IPS DF 4.7 (cell line): Measurements from ENCODE around the gene EIF4EBP2.

Source experiments
- DNase-seq: peaks from one replicate; pipeline ENCODE4 v3.0.0-alpha.2; 2013; ENCODE audit warnings: low spot score; ENCODE audit errors: extremely low read depth

Gene EIF4EBP2

DNA sequence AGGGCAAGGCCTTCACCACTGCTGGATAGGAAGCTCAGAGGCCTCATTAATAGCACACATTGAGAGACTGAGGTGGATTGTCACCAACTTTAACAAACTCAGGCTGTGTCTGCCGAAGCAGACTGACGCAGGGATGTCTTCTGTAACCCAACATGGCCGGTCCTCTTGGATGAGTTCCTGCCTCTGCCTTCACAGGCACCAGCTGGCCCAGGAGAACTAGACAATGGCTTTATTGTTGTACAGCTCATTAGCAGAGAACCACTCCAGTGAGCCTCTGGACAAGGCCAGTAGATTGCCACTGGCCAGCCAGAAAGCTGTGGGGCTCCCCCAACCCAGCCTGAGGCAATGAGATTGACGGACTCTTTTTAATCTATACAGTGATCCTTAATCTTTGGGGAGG is 28.2 kb downstream of the EIF4EBP2 start:
- DNase-seq, result no peak

DNA sequence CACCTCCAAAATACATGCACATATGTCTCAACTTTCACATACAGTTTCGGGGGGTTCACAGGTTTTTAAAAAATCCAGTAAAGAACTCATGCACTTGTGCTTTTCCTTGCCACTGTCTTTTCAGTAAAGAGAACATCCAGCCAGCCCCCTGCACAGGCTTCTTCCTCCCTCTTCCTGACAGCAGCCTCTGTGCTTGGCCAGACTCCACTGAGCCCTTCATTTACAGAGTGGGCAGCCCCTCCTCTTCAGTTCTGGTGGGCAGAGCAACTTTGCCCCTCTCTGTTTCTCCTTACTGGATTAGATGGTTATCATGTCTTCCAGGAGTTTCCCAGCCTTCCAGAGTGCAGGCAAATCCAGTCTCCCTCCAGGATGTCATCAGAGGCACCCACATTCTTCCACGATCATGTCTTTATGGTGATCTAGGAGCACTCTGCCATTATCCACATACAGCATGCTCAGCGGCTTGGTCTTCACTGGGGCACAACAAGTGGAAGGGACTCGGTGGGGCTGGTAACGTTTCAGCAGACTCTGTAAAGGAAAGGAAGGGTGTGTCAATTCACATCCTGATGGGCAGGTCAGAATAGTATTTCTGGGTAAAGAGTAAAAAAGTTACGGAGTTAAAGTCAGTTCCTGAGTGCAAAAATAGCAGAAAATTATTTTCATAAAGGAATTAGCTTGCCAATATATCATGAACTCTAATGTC is 28.8 kb downstream of the EIF4EBP2 start:
- DNase-seq, result no peak

DNA sequence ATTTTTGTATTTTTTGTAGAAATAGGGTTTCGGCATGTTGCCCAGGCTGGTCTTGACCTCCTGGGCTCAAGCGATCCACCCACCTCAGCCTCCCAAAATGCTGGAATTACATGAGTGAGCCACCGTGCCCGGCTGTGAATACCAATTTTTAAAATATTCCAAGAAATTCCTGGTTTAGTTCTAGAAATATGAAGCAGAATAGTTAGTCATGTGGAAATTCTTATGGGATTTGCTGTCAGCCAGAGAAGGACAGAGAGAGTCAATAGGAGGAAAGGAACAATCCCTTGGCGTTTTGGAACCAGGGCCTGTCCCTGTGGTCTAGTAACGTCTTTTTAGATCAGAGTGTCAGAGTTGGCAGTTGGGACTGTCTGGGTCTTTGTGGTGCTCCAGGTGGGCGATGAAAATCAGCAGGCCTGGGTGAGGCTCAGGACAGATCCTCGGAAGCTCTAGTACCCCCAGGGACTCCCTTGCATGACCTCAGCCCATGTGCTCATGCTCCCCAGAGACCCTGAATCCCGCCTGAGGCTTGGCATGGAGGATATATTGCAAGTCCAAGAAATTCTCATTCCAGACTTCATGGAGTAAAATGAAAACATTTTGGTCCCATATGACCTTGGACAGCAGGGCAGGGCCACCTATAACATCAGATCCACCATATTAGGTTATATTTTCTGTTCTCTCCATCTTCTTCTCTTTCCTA is 29.8 kb downstream of the EIF4EBP2 start:
- DNase-seq, result no peak

DNA sequence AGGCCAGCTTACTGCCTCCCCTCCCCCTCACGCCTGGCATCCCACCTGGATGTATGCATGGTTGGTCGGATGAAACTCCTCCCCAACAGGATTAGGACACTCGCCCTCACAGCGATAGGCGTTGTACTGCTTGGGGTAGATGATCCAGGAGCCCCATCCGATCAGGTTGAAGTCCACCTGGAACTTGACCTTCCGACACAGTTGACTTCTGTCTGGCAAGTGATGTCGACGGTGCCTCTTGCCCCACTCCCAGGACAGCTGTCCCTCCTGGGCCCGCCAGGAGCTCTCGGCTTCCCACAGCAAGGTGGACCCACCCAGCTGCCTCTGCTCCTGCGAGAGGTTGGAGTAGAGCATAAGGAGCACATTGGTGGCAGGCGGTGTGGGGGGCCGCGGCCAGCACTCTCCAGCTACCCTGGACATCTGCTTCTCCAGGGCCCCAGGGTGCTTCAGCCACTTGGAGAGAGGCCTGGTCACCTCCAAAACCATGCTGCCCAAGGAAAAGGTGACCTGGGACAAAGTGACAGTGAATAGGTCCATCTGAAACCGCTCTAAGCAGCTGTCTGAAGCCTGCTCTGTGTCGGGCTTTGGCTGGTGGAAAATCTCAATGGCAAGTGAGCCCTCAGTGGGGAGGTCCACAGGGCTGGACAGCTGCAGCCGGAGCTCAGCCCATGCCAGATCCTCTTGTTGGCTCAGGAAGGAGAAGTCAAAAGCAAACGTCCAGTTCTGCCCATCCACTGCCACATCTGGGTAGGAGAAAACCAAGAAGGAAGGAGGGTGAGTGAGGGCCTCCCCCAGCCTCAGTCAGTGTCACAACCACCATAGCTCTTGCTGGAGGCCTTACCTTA is 31.5 kb downstream of the EIF4EBP2 start:
- no peak for DNase-seq

DNA sequence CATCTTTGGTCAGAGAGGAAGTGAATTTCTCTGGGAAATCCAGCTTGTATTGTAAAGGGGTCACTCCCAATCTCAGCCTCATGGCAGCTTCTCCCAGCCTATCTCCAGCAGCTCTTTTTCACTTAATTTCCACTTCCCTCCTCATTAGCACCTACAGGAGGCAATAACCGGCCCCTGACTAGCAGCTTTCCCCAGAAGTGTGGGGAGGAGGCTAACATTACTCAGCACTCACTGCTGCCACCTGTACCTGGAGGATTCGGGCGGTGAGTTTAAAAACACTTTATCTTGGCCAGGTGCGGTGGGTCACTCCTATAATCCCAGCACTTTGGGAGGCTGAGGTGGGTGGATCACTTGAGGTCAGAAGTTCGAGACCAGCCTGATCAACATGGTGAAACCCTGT is 33.8 kb downstream of the EIF4EBP2 start:
- DNase-seq, result no peak

DNA sequence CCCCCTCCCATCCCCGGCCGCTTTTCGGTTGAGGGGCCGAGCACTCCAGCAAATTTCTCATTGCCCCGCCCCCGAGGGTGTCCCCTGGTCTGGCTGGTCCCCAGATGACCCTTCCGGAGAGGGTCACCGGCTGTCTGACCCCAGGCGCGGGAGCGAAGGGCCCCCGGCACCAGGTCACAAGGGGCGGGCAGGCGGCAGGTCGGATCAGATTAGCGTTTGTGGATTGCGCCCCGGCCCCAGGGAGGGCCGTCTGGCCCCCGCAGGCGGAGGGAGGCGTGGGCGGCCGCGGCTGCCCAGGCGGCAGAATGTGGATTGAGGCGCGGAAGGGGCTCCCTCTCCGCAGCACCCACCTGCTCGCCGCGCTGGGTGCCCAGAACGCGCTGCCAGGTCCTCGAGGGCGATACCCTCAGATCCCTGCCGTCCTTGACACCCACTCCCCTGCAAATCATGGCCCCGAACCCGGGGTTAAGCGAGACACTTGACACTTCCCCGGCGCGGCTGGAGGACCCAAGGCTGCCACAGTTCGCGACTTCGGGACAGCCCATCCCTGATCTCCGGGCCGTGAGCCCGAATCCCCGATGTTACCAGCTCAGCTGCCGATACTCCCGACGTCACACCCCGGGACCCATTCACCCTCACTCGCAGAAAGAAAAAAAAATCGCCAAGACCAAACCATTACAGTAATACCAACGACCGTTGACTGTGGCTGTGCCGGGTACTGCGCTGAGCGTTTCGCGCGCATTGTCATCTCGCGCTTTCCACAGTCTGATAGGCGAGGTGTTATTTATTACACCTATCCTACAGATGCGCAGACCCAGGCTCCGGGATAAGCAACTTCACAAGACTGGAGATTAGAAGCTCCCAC is 36.6 kb downstream of the EIF4EBP2 start:
- no peak for DNase-seq

DNA sequence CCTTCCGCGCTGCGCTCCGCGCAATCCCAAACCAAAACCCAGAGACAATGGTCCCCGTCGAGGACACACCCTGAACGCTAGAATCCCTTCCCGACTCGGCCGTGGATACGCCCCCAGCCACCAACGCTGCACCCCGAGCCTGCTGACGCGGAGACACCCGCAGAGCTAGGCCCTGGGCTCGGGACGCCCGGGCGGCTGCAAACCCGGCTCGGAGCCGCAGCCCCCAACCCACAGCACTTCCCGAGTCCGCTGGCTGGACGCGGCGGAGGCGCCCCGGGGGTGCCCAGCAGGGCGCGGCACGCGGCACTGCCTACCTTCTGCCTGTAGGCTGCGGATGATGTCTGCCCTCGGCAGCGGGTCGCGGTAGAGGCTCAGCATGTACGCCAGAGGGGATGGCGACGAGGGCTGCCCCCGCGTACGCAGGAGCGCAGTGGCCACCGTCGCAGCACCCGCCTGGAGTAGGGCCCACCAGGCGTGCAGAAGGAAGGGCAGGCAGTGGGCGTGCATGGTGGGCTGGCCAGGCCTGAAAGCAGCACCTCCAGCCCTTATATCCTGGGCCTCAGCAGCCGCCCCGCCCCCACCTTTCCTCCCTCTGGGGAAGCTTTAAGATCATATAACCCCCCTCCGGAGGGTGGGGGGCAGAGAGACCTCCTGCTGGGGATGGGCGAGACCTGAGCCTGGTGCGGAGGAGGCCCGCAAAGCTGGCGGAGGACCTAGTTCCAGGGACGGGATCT is 37.4 kb downstream of the EIF4EBP2 start, which contains the start of gene NODAL:
Gene NODAL, minus strand, starts transcription at position 521 of the 734 bp plus-strand sequence. Its CDS starts 14 bp downstream, at position 507.
- DNase-seq, result no peak

DNA sequence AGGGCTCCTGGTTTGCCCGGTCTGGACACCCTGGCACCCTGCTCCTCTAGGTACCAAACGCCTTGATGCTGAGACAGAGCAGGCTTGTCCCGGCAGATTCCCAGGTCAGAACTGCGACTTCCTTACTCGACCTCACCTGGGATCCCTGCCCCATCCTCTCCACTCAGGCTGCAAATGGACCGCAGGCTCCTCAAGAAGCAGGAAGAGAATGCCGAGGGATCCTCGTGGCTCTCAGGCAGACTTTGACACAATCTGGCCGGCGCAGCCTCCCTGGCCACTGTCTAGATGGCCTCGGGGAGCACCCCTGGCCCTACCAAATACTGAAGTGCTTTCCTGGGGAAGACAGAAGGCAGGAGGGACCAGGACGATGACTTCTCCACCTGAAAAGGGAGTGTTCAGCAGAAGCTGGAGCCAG is 38.0 kb downstream of the EIF4EBP2 start:
- no peak for DNase-seq

DNA sequence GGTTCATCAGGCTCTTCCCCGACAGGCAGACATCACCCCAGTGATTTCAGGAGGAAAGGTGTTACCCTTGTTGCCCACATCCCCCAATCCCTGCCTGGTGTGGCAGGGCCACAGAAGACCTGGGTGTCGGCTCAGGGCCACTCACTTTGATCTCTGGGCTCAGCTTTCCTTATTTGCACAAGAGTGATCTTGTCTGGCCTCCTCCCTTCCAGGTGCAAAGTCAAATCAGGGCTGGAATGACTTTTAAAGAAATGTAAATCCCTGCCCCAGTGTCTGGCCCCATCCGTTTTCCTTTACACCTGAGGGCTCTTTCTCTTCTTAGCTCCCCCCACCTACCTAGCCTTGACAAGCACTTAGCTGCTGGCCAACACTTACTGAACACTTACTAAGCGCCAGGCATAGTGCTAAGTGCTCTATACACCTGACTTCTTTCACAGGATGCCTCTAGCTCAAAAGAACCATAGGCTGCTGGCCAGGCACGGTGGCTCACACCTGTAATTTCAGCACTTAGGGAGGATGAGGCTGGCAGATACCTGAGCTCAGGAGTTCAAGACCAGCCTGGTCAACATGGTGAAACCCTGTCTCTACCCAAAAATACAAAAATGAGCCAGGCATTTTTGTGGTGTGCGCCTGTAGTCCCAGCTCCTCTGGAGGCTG is 38.5 kb downstream of the EIF4EBP2 start:
- peak; percentile 89 for DNase-seq

DNA sequence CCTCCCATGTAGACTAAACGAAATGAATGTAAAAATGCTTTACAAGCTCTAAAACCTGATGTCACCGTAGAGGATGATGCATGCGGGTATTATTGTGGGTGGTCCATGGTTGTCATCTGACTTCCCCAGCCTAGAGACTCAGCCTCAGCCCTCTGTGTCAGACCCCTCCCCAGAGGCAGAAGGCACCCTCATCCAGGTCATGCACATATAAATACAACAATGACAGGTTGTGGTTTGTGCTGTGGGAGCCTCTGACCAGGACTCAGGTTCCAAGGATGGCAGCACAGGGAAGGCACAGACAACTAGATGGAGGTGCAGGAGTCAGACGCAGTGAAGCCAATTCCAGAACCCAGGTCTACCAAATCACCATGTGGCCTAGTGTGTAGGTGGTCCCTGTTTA is 40.8 kb downstream of the EIF4EBP2 start:
- no peak for DNase-seq

DNA sequence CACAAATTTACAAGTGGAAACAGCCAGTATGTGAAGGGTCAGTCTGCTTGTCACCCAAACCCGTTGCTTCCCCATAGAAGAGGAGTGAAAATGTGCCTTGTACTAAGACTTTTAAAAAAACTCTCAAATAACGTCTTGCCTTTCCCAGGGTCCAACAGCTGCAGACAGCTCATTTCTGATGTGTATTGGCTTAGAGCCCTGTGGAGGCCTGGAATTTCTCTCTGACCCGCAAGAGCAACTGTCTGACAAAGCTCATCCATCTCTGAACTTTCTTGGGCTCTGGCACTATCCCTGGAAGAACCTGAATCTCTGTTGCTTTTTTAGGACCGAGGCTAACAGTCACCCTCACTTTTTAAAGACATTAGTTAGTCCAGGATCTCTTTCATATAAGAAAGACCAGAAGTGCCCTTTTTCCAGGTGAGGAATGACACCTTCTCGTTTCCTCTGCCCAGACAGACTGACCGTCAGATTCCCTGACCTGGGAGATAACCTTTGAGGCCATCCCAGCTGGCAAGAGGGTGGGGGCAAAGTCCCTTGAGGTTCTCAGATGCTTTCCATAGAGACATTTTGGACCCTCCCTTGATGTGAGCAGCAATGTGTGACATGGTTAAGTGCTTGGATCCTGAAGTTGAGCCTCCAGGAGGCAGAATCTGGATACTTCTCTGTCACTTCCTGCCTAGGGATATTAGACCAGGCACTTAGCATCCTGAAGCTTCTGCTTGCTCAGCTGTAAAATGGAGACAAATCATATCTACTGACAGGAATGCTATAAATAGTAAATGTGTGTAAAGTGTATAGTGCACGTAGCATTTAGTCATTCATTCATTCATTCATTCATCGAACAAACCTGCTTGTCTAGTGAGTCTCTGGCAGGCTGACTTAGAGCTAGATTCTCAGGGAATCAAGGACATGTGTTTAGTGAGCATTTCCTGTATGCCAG is 42.0 kb downstream of the EIF4EBP2 start:
- DNase-seq, result no peak

DNA sequence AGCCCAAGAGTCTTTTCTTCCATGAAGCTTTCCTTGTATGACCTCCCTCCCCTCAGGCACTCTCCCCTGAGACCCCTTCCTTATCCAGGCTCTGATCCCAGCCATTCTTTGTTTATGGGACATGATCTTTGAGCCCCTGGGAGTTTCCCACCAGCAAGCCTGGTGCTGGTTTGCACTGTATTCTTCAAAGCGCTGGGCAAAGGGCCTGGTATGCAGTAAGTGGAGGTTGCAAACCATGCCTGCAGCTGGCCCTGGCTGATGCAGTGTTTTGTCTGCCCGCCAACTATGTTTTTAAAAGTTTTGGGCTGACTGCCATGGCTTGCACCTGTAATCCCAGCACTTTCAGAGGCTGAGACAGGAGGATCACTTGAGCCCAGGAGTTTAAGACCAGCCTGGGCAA is 44.3 kb downstream of the EIF4EBP2 start:
- DNase-seq, result no peak

DNA sequence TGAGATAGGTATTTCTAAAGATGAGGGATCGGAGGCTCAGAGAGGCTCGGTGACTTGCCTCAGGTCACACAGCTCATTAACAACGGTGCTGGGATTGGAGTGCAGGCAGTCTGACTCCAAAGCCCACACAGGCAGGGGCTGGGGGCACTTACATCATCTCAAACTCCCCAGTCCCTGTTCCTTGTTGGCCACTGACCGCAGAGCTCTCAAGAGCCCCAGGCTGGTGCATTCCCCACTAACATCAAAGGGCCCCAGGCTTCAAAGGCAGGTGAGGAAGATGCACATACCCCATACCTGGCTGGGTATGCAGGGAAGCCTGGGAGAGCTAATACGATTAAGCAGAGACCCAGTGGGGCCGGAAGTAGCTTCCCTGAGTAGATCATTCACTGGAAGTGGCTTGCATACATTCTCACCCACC is 51.3 kb downstream of the EIF4EBP2 start:
- peak; percentile 90 for DNase-seq

DNA sequence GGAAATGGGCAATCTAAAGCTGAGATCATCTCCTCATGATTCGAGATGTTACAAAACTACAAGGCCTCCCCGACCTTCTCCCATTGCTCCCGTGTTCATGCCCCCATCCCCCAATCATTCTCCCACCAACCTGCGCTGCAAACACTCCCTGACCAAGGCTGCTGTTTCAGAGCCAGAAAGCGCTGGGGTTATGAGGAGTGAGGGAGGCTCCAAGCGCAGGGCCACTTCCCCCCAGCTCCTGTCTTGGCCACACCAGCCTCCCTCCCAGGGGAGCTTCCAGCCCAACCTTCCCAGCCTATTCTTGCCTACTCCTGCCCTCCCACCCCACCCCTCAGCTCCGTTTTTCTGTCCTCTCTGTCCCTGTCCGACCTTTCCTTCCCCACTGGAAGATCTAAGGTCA is 52.2 kb downstream of the EIF4EBP2 start:
- no peak for DNase-seq

DNA sequence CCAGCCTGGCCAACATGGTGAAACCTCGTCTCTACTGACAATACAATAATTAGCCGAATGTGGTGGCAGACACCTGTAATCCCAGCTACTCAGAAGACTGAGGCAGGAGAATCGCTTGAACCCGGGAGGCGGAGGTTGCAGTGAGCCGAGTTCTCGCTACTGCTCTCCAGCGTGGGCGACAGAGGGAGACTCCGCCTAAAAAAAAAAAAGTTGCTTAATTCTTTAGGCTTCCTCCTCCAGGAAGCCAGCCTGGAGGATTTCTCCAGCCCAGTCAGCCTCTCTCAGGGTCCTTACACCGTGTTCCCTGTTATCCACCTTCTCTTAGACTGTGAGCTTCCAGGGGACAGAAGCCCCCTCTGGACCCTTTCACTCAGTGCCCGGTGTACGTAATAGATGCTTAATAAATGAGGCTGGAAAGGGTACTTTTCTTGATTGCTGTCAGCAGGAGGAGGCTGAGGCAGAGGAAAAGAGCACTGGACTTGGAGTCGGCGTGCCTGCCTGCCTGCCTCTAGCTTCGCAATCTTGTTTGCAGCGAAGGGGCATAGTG is 53.9 kb downstream of the EIF4EBP2 start:
- no peak for DNase-seq

DNA sequence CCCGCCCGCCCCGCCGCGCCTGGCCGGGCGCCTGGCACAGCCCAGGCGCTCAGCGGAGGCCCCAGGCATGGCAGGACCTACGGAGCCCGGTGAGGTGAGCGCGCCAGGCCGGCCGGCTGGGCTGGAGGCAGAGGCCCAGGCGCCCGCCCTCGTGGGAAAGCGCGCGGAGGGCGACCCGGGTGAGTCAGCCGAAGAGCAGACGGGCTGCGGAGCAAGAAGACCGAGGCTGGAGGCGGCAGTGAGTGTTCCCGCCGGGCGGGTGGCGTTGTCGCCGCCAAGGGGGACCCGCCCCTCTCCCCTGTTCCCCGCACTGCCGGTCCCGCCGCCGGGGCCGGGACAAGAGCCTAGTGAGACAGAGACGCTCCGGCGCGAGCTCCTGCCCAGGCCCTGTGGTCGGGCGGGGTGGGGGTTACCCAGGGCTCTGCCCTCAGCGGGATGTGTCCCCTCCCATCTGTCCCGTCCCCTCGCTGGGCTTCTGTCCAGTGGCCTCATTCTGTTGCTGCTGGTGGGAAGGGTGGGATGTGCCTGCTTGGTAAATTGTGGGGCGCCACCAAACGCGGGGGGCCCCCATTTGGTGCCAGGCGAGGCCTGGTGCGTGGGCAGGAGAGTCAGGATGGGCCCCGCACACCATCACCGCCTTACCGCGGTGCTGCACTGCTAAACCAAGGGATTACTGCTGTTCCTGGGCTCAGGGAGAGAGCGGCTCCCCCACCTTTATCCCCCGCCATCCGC is 54.5 kb downstream of the EIF4EBP2 start:
- DNase-seq, result no peak

DNA sequence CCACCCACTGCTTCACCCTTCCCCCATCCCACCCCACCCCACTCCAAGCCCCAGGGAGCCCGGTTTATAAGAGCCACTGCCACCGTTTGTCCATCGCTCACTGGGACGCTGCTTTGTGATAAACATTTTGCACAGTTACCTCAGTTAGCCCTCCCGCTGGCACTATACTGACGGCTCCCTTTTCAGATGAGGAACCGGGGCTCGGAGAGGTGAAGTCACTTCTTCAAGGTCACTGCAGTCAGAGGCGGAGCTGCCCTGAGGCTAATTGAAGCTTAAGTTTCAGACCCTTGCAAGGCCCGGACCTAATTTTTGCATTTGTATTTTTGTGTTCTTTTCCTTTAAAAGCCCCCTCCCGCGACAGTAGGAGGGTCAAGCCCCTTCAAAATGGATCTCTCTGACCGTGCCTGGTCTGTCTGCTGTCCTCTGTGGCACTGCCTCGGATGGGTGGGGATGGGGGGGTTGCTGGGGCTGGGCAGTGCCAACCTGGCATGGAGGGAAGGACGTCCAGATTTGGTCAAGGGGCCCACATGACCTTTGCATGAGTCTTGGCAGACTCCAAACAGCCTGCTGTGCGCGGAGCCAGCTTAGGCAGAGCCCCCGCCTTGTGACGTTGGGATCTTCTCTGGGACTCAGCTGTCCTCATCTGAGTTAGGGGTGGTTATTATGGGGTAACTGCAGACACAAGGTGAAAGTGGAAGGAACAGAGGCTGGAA is 55.3 kb downstream of the EIF4EBP2 start:
- DNase-seq, result no peak
